RWPE2 (cell line): ENCODE results near the gene FYB1.

Source experiments
- ATAC-seq: fragments of 200-7000 bp; cut with Tn5 transposase; 3 replicates; pipeline ENCODE4 v1.9.1; 2021; ENCODE audit warnings: low read depth
- DNase-seq: peaks from one replicate; pipeline ENCODE4 v3.0.0-alpha.2; 2020; ENCODE audit warnings: low spot score
- H3K27ac ChIP-seq: fragments of 450-650 bp; 2 replicates; pipeline ENCODE4 v1.5.1; 2017; ENCODE audit warnings: mild to moderate bottlenecking; ENCODE audit not compliant: poor library complexity, severe bottlenecking
- H3K27me3 ChIP-seq: fragments of 250-450 bp; sonication (Bioruptor Pico); 2 replicates; pipeline ENCODE4 v1.5.1; 2021; ENCODE audit warnings: mild to moderate bottlenecking, moderate library complexity; ENCODE audit not compliant: insufficient read depth, poor library complexity, severe bottlenecking
- H3K36me3 ChIP-seq: fragments of 250-450 bp; sonication (Bioruptor Pico); 2 replicates; pipeline ENCODE4 v1.5.1; 2020; ENCODE audit warnings: low read depth, mild to moderate bottlenecking, moderate library complexity
- H3K4me1 ChIP-seq: fragments of 250-450 bp; sonication (Bioruptor Pico); 2 replicates; pipeline ENCODE4 v1.5.1; 2021; ENCODE audit warnings: mild to moderate bottlenecking, moderate library complexity; ENCODE audit not compliant: insufficient read depth, poor library complexity, severe bottlenecking
- H3K4me3 ChIP-seq: fragments of 250-450 bp; sonication (Bioruptor Pico); 2 replicates; pipeline ENCODE4 v1.5.1; 2021; ENCODE audit warnings: mild to moderate bottlenecking, moderate library complexity; ENCODE audit not compliant: severe bottlenecking
- H3K9me3 ChIP-seq: fragments of 250-450 bp; sonication (Bioruptor Pico); 2 replicates; pipeline ENCODE4 v1.5.1; 2021; ENCODE audit warnings: mild to moderate bottlenecking, moderate library complexity; ENCODE audit not compliant: severe bottlenecking
- CTCF ChIP-seq: fragments of 450-650 bp; IDR thresholded peaks from one replicate; pipeline ENCODE4 v1.5.1; 2017; ENCODE audit warnings: mild to moderate bottlenecking, moderate library complexity; ENCODE audit not compliant: poor library complexity, severe bottlenecking

FYB1 gene

GRCh38 chr5:39131210-39132127 is 87.9 kb downstream of the FYB1 start:
- H3K4me3 ChIP-seq: no peak overlapping the region
- no peak overlapping the region for H3K27ac ChIP-seq
- DNase-seq: no peak
- ATAC-seq: no peak
- no peaks in the 10 kb centered on the region for H3K36me3 ChIP-seq
- H3K4me1 ChIP-seq: peaks cover 4% of the 10 kb centered on the region
- TF ChIP-seq CTCF: no peak
- H3K9me3 ChIP-seq: no peaks in the 10 kb centered on the region
- H3K27me3 ChIP-seq: no peaks in the 10 kb centered on the region

GRCh38 chr5:39130716-39131115 is 88.6 kb downstream of the FYB1 start:
- H3K27ac ChIP-seq: no peak overlapping the region
- H3K36me3 ChIP-seq: no peaks in the 10 kb centered on the region
- H3K4me1 ChIP-seq: peaks cover 4% of the 10 kb centered on the region
- no peak for ATAC-seq
- H3K27me3 ChIP-seq: no peaks in the 10 kb centered on the region
- H3K4me3 ChIP-seq: no peak overlapping the region
- TF ChIP-seq CTCF: no peak
- no peaks in the 10 kb centered on the region for H3K9me3 ChIP-seq
- no peak for DNase-seq

GRCh38 chr5:39121922-39122321 is 97.4 kb downstream of the FYB1 start:
- no peak for ATAC-seq
- Histone ChIP-seq H3K4me3 (no peak overlapping the region), H3K4me1 (peaks cover 9% of the 10 kb centered on the region), H3K27me3 (no peaks in the 10 kb centered on the region), H3K36me3 (no peaks in the 10 kb centered on the region), H3K9me3 (no peaks in the 10 kb centered on the region), H3K27ac (no peak overlapping the region)
- TF ChIP-seq CTCF: no peak
- DNase-seq: no peak

- Histone ChIP-seq H3K4me3 (no peak overlapping the region), H3K4me1 (peaks cover 9% of the 10 kb centered on the region), H3K27ac (no peak overlapping the region), H3K36me3 (no peaks in the 10 kb centered on the region), H3K27me3 (no peaks in the 10 kb centered on the region), H3K9me3 (no peaks in the 10 kb centered on the region)
- no peak for ATAC-seq
- DNase-seq: no peak
- no peak for TF ChIP-seq CTCF
Measured at GRCh38 chr5:39121315-39121714, 98.0 kb downstream of the FYB1 start.

GRCh38 chr5:39120052-39120420 is 99.3 kb downstream of the FYB1 start:
- Histone ChIP-seq H3K4me3 (no peak overlapping the region), H3K27me3 (no peaks in the 10 kb centered on the region), H3K27ac (no peak overlapping the region), H3K36me3 (no peaks in the 10 kb centered on the region), H3K4me1 (peaks cover 9% of the 10 kb centered on the region), H3K9me3 (no peaks in the 10 kb centered on the region)
- ATAC-seq: no peak
- no peak for DNase-seq
- TF ChIP-seq CTCF: no peak
